Esophagus squamous epithelium (tissue), 4 donors: Measurements from ENCODE around the gene ENOSF1.

ENCODE experiments used
- CTCF ChIP-seq, 6 experiments: fragments of 450-650 bp in 4 of 6; fragments of 200-600 bp in 2 of 6; sonication (generic) in 2 of 6; IDR thresholded peaks; one replicate each; pipeline ENCODE4 v1.5.1; 2016 to 2019; ENCODE audit warnings: antibody characterized with exemption in 6 of 6, mild to moderate bottlenecking in 4 of 6, moderate library complexity in 4 of 6
- POLR2A ChIP-seq, 4 donors: fragments of 450-650 bp; IDR thresholded peaks; one replicate each; pipeline ENCODE4 v1.6.1; 2017; ENCODE audit warnings: antibody characterized with exemption in 4 of 4, mild to moderate bottlenecking in 4 of 4, moderate library complexity in 3 of 4

- TF ChIP-seq CTCF (IDR thresholded peaks at IDR 0.05) (no peak), POLR2A (IDR thresholded peaks at IDR 0.05) (no peak)
Observed at GRCh38 chr18:680392-680791, 32.0 kb downstream of the ENOSF1 start.
